K562 (cell line): ENCODE results near the gene SCUBE1. TPM values are rescaled to one million over a fixed set of nuclear protein-coding genes. Genes with fewer than 3 reads are reported as not detected.
A peak's percentile ranks its signal among the peaks of the same experiment; 100 is the strongest.

Source experiments
- ATAC-seq: fragments of 200-7000 bp; cut with Tn5 transposase; 3 replicates; pipeline ENCODE4 v1.9.1; 2020; ENCODE audit warnings: moderate library complexity
- BruUV-seq: library from RNA; stranded (reverse); fragments of 400-500 nt; replicated peaks from 2 replicates; lab custom pipeline; 2021; lab: Mats Ljungman, UMichigan
- CTCF ChIA-PET: fragments of 300-600 bp; formaldehyde crosslinking; extraction: SDS; loops from one replicate; lab custom pipeline; 2021; ENCODE audit warnings: low intra/inter-chr PET ratio; lab: Yijun Ruan, JAX
- POLR2A ChIA-PET: fragments of 300-600, 350-650 bp; sonication (Branson Sonifier 250); formaldehyde crosslinking; extraction: SDS; loops from one replicate; lab custom pipeline; 2021; ENCODE audit warnings: antibody characterized with exemption, inconsistent platforms; lab: Yijun Ruan, JAX
- DNase-seq, 4 experiments: peaks; one replicate each; pipeline versions ENCODE4 v3.0.0 to v3.0.0-alpha.2; 2011 to 2018; ENCODE audit warnings: low spot score in 3 of 4, mixed read lengths in 3 of 4; ENCODE audit errors: extremely low read depth in 1 of 4
- FAIRE-seq: peaks from 2 replicates; lab custom pipeline; 2011; peaks lifted over from hg19 to GRCh38; lab: Jason Lieb, UNC
- H2AFZ ChIP-seq: 2 replicates; pipeline ENCODE4 v1.6.0; 2011; ENCODE audit warnings: low read depth, low read length, control low read depth, inconsistent platforms
- H3K27ac ChIP-seq: fragments of 200-600 bp; 3 replicates; pipeline ENCODE4 v1.8.0; 2011; ENCODE audit warnings: low read depth, mild to moderate bottlenecking, control low read depth, inconsistent platforms, low read length, moderate library complexity, mixed read lengths; ENCODE audit errors: extremely low read depth
- H3K27me3 ChIP-seq, 2 experiments: fragments of 300-600 bp in 1 of 2; 2 replicates in 1 of 2; 3 replicates in 1 of 2; pipeline versions ENCODE4 v1.6.0 to v1.8.0; 2011; ENCODE audit warnings: inconsistent platforms in 2 of 2, low read length in 2 of 2, mild to moderate bottlenecking in 1 of 2, mixed read lengths in 1 of 2, moderate library complexity in 1 of 2; ENCODE audit not compliant: control insufficient read depth in 2 of 2, insufficient read depth in 2 of 2
- H3K36me3 ChIP-seq: fragments of 300-600 bp; 3 replicates; pipeline ENCODE4 v1.8.0; 2011; ENCODE audit warnings: mild to moderate bottlenecking, low read length, inconsistent platforms; ENCODE audit not compliant: control insufficient read depth, insufficient read depth
- H3K4me1 ChIP-seq, 2 experiments: fragments of 200-600 bp in 1 of 2; replicated peaks in 1 of 2; 2 replicates in 1 of 2; 3 replicates in 1 of 2; pipeline versions ENCODE4 v1.5.1 to v1.8.0; 2011; ENCODE audit warnings: inconsistent platforms in 2 of 2, low read length in 2 of 2, mild to moderate bottlenecking in 1 of 2, mixed read lengths in 1 of 2, moderate library complexity in 1 of 2; ENCODE audit not compliant: control insufficient read depth in 2 of 2, insufficient read depth in 2 of 2
- H3K4me2 ChIP-seq: 2 replicates; pipeline ENCODE4 v1.6.1; 2011; ENCODE audit warnings: low read length, control low read depth, inconsistent platforms, mixed read lengths; ENCODE audit not compliant: insufficient read depth
- H3K4me3 ChIP-seq: fragments of 200-600 bp; sonication (generic), shearing (Covaris generic); 2 replicates; pipeline ENCODE4 v1.5.1; 2016; ENCODE audit warnings: control low read depth, inconsistent platforms
- H3K79me2 ChIP-seq: fragments of 200-600 bp; 3 replicates; pipeline ENCODE4 v1.8.0; 2011; ENCODE audit warnings: low read length, inconsistent platforms; ENCODE audit not compliant: control insufficient read depth, insufficient read depth
- H3K9ac ChIP-seq, 2 experiments: 2 replicates each; pipeline versions ENCODE4 v1.6.0 to v1.6.1; 2011; ENCODE audit warnings: low read depth in 2 of 2, low read length in 2 of 2, control low read depth in 1 of 2, inconsistent platforms in 1 of 2, mild to moderate bottlenecking in 1 of 2, mixed read lengths in 1 of 2; ENCODE audit not compliant: insufficient read depth in 1 of 2
- H3K9me1 ChIP-seq: one replicate; pipeline ENCODE4 v1.6.0; 2011; ENCODE audit warnings: inconsistent platforms, mild to moderate bottlenecking, low read length, moderate library complexity; ENCODE audit not compliant: control insufficient read depth, insufficient read depth
- H3K9me3 ChIP-seq: replicated peaks from 2 replicates; pipeline ENCODE4 v1.5.1; 2011; ENCODE audit warnings: low read depth, low read length, inconsistent platforms; ENCODE audit not compliant: control insufficient read depth, insufficient read depth
- H4K20me1 ChIP-seq: replicated peaks from 2 replicates; pipeline ENCODE4 v1.6.1; 2011; ENCODE audit warnings: low read length, inconsistent platforms, mixed read lengths; ENCODE audit not compliant: control insufficient read depth, insufficient read depth
- WGBS: fragments of 100-300 bp; shearing (Covaris generic); methylation state at CpG from one replicate; pipeline ENCODE4 v1.1.6; 2016; ENCODE audit warnings: low coverage, mixed read lengths; ENCODE audit not compliant: insufficient coverage; ENCODE audit errors: missing lambda C conversion rate; 5-methylcytosine and 5-hydroxymethylcytosine counted together
- in situ Hi-C: fragments of 300-500 bp; cut with MboI; formaldehyde crosslinking; loops from 4 replicates; pipeline ENCODE4 v1.15.0; 2018; ENCODE audit warnings: inconsistent platforms, mixed read lengths
- intact Hi-C: fragments of 100-400 bp; cut with micrococcal nuclease; formaldehyde crosslinking; loops from 2 replicates; pipeline ENCODE4 v1.14.2; 2022
- polyA plus RNA-seq, 8 experiments: library from polyadenylated mRNA; depleted of rRNA in 4 of 8; stranded (reverse) in 5 of 8; unstranded in 3 of 8; fragments of >200 nt; fragmentation: Nextera tagmentation in 2 of 8; fragmentation: Illumina TruSeq in 1 of 8; extraction: Ambion mirVana in 2 of 8; extraction: Trizol in 1 of 8; gene quantifications; 2 replicates each; pipeline versions ENCODE4 v1.2.1 to v1.2.3, GENCODE V29; 2011 to 2014; ENCODE audit warnings: inconsistent platforms in 1 of 8, missing spikeins in 1 of 8
- total RNA-seq, 7 experiments: library from RNA; depleted of rRNA in 6 of 7; stranded (reverse); fragments of >200 nt in 6 of 7; fragmentation: Illumina TruSeq in 2 of 7; extraction: Trizol in 2 of 7; gene quantifications; 2 replicates each; pipeline versions ENCODE4 v1.2.1 to v1.2.3, GENCODE V29; 2011 to 2021; ENCODE audit warnings: low replicate concordance in 1 of 7
- TF ChIP-seq, protein P1 (sequence below): fragments of 450-650 bp; IDR thresholded peaks from 2 replicates; pipeline ENCODE4 v1.6.1; 2016
- TF ChIP-seq, protein P2 (sequence below), 2 experiments: fragments of 450-650 bp in 1 of 2; sonication (generic) in 1 of 2; formaldehyde crosslinking in 1 of 2; IDR thresholded peaks; 2 replicates each; pipeline versions ENCODE4 v1.7.1 to v1.9.0; 2016 to 2022; ENCODE audit warnings: inconsistent platforms in 1 of 2, mild to moderate bottlenecking in 1 of 2, missing genetic modification reagents in 1 of 2

The SCUBE1 gene
- total and polyA plus RNA-seq, 9 of the 15 experiments (the other 6 are each of a cell fraction or from before 2014, with no cell fraction given) = 0.03 to 0.47 (median 0.29) TPM; not detected in 6

DNA sequence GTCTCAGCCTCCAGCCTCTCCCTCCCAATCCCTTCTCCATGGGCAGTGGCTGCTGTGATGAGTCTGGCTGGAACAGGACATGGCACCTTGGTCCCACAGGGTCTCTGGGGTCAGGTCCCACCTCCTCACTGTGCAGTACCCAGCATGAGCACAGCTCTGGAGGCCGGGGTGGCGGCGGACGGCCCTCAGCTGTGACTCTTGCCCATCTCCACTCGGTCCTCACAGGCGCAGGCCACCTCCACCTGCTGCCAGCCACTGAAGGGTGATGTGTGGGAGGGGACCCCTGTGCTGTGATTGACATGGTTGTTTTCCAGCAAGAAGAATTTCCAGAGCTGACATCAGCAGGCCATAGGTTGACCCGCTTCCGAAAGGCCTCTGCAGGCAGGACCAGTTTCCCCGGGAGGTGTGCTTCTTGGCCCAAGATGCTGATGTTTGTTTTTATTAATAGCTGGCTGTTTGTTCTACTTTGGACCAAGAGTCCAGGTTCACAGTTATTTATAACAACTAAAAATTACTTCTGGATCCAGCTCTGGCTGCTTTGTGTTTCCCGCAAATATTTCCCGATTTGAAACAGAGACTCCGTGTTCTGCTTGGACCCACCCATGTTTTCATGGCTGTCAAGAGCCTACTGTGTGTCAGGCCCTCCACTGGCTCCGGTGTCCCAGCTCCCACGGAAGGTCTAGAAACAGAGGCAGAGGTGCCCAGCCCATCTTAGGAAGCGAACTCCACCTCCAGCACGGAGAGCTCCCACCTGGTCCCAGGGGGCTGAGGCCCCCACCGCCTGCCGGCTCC lies 45.7 kb downstream of the SCUBE1 start:
- no peaks in the 10 kb centered on the region for H3K36me3 ChIP-seq
- H3K79me2 ChIP-seq = no peaks in the 10 kb centered on the region
- ChIA-PET POLR2A (interaction anchor here (0.7 to 1.1 kb wide), 3 partner anchors 14 to 39 kb away, joined by 3 read pairs; no protein-coding TSS in a partner anchor), CTCF (no interaction called here)
- ATAC-seq (no peak), FAIRE-seq (no peak), DNase-seq (no peak)
- WGBS = 31% methylated on average over 12 of the region's 18 CpGs
- no peak overlapping the region for H3K4me2 ChIP-seq
- no peaks in the 10 kb centered on the region for H3K9me3 ChIP-seq
- no peak overlapping the region for H3K4me3 ChIP-seq
- intact Hi-C loops (no loop called here), in situ Hi-C loops (no loop called here)
- H3K4me1 ChIP-seq = peaks cover 14 to 16% of the 10 kb centered on the region in 2 experiments; a peak in 4 of 5 replicates
- H3K9ac ChIP-seq = no peak overlapping the region
- H3K27me3 ChIP-seq = peaks cover 0 to 31% of the 10 kb centered on the region in 2 experiments; a peak in 3 of 5 replicates
- H3K9me1 ChIP-seq = peaks cover 4% of the 10 kb centered on the region
- TF ChIP-seq, protein P1, sequence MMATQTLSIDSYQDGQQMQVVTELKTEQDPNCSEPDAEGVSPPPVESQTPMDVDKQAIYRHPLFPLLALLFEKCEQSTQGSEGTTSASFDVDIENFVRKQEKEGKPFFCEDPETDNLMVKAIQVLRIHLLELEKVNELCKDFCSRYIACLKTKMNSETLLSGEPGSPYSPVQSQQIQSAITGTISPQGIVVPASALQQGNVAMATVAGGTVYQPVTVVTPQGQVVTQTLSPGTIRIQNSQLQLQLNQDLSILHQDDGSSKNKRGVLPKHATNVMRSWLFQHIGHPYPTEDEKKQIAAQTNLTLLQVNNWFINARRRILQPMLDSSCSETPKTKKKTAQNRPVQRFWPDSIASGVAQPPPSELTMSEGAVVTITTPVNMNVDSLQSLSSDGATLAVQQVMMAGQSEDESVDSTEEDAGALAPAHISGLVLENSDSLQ = peak; percentile 36; the same call in 1 of the 2 replicates
- TF ChIP-seq, protein P2, sequence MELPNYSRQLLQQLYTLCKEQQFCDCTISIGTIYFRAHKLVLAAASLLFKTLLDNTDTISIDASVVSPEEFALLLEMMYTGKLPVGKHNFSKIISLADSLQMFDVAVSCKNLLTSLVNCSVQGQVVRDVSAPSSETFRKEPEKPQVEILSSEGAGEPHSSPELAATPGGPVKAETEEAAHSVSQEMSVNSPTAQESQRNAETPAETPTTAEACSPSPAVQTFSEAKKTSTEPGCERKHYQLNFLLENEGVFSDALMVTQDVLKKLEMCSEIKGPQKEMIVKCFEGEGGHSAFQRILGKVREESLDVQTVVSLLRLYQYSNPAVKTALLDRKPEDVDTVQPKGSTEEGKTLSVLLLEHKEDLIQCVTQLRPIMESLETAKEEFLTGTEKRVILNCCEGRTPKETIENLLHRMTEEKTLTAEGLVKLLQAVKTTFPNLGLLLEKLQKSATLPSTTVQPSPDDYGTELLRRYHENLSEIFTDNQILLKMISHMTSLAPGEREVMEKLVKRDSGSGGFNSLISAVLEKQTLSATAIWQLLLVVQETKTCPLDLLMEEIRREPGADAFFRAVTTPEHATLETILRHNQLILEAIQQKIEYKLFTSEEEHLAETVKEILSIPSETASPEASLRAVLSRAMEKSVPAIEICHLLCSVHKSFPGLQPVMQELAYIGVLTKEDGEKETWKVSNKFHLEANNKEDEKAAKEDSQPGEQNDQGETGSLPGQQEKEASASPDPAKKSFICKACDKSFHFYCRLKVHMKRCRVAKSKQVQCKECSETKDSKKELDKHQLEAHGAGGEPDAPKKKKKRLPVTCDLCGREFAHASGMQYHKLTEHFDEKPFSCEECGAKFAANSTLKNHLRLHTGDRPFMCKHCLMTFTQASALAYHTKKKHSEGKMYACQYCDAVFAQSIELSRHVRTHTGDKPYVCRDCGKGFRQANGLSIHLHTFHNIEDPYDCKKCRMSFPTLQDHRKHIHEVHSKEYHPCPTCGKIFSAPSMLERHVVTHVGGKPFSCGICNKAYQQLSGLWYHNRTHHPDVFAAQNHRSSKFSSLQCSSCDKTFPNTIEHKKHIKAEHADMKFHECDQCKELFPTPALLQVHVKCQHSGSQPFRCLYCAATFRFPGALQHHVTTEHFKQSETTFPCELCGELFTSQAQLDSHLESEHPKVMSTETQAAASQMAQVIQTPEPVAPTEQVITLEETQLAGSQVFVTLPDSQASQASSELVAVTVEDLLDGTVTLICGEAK (IDR thresholded peaks at IDR 0.05) = no peak
- TF ChIP-seq, protein P2 (CRISPR knock-in tag; IDR thresholded peaks at IDR 0.05) = no peak
- H2AFZ ChIP-seq = no peak overlapping the region
- no TSS peak for BruUV-seq
- H4K20me1 ChIP-seq = no peaks in the 10 kb centered on the region
- H3K27ac ChIP-seq = no peak overlapping the region
